GM18520 (cell line): ENCODE data around the gene EIF4E1B.

Experiments used
- ATAC-seq: cut with Tn5 transposase; IDR thresholded peaks from one replicate; pipeline ENCODE4 v1.9.1; 2021; ENCODE audit not compliant: unreplicated experiment

EIF4E1B gene

DNA sequence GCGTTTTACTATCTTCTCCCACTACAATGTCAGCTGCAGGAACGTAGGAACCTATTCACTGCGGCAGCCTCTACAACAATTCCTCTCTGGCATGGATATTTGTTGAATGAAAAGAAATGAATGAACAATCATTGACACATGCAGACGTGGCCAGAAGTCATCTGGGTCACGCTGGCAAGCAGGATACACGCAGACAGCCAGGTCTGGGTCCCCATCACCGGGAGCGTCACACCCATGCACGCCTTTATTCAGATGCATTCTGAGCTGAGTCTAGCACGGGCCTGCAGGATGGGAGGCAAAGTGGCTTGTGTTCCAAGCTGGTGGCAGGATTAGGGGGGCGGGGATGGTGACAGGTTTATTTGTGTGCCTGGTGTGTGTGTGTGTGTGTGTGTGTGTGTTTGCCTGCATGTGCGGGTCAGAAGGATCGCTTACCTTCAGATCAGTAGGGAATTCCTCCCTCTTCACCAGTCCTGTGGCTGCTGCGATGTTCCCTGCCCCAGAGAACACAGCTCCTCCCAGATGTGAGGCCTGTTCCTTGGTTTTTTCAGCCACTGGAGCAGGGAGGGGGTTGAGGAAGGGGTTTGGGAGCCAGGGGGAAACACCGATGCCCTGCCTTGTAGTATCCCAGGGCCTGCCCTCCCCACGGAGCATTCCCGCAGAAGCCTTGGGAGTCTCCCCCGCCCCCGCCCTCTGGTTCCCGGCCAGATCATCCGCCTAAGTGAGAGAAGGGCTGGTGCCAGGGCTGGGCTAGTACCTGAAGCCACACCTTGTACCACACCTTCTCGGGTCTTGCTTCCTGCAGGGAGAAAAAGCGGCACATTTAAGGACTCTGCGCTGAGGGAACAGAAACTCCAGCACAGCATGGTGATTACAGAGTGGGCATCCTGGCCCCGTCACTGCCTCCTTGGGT is 4.3 kb upstream of the EIF4E1B start:
- ATAC-seq = no peak

DNA sequence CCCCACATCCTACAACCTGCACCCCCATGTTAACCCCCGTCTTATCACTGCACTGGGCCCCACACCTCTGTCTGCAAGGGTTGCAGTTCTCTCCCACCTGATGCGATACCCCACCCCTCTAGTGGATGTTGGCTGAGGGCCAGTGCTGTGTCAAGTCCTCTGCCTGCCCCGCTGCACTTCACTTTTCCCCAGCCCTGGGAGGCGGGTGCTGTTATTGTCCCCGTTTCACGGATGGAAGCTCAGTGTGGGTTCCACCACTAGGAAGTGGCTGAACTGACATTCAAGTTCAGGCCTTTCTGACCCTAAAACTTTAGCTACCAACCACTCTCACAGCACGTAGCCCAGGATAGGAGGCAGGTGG is 3.6 kb upstream of the EIF4E1B start:
- ATAC-seq = no peak

DNA sequence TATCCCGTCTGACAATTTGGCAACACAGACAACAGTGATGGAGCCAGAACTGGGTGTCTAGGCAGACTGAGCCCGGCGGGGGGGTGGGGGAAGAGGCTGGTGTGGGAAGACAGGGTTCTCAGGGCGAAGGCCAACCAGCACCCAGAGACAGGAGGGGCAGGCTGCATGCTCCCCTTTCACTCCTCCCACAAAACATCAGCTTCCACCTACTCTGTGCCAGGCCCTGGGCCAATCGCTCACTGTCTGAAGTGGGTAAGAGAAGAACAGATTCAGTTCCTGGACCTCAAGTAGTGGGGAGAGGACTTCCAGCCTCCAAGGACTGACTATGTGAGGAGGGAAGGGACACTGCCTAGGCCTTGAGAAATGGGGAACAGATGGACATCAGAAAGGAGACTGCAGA is 2.9 kb upstream of the EIF4E1B start:
- no peak for ATAC-seq

DNA sequence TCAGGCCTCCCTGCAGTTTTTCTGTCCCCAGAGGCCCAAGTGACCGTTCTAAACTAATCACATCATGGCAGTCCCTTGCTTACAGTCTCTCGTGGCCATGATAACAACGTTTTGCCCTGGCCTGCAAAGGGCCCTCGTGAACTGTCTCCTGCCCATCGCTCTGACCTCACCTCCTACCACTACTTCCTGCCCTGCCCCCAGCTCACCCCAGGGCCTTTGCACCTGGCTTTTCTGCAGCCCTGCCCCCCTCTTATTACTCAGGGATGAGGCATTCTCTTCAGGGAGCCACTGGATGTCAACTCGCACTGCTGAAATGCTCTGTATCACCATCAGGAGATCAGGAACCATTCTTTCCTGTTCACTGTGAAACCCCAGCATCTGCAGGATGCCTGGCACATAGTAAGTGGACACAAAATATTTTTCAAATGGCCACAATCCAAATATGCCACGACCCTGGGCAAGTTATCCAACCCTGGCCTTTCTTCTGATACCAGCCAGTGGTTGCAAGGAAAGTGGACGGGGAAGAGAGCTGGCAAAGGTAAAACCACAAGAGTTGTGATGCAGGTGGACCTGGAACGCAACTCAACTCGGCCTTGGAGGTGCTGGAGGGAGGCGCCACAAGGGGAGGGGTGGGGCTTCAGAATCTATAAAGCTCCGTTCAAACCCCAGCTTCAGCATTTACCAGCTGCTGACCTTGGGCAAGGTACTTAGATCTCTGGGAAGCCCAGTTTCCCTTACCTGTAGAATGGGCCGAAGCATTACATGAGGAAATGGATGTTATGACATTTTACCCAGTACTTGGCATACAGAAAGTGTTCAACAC is 1.9 kb upstream of the EIF4E1B start:
- no peak for ATAC-seq

DNA sequence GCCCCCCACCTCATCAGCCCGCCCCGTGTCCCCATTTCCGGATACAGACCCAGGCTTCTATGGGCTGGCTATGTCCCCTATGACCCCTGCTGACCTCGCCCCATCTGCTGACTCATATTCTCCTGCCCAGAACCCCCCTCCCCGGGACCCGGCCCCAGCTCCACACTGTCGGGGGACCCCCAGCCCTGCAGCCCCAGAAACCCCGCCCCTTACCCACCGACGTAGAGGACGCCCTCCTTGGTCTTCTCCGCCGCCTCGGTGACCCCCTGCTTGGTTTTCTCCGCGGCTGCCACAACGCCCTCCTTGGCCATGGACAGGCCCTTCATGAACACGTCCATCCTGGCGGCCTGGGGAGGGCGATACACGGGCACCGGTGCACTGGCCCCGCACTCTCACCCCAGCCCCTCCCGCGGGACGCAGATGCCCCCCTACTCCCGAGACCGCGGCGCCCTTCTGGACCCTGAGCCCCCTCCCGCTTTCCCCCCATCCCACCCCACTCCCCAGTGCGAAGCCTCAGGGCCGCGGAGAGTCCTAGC is 1.1 kb upstream of the EIF4E1B start:
- no peak for ATAC-seq

DNA sequence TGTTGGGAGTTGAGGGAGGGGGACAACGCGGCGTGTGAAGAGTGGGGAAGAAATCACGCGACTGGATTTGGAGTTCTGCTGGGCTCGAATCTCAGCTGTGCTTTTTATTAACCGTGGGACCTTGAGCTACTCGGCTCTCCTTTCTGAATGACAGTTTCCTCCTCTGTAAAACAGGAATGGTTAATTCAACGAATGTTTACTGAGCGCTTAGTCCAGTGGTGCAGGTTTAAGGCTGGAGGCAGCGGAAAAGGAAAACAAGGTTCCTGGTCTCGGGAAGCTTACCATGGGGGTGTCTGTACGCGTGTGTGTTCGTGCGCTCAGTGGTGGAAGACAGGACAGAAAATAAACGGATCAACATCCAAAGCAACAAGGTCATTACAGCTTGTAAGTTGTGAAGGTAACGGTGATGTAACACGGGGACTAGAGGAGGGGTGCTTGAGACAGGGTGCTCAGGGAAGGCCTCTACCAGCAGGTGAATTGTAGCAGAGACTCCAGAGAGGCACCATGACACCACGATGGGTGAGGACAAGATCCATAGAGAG is 277 bp downstream of the EIF4E1B start:
- ATAC-seq = no peak

DNA sequence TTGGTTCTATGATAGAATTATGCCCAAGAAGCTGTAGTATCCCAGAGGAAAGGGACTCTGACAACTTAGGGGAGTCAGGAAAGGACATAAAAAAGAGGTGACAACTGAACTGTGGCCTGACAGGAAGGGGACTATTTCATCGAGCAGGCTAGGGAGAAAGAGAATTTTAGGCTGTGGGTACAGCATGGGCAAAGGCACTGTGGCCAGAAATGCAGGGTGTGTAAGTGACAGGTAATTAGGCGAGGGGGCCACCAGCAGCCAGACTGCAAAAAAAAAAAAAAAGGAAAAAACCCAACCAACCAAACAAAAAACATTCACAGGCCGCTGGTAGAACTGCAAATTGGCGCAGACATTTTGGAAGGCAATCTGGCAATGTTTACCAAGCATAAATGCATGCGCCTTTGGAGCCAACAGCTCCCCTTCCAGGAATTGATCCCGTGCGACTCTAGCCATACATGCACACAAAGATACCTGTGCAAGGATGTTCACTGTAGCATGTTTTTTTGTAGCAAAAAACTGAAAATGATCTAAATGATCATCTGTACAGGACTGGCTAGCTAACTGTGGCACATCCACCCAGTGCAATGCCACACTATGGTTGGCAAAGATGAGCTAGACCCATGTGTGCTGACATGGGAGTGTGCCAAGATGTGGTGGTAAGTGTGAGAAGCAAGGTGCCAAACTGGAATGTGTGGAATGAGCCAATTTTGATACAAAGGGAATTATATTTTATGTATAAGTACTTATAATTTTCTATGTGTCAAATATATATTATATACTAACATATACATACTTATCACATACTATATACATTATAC is 1.1 kb downstream of the EIF4E1B start:
- no peak for ATAC-seq

DNA sequence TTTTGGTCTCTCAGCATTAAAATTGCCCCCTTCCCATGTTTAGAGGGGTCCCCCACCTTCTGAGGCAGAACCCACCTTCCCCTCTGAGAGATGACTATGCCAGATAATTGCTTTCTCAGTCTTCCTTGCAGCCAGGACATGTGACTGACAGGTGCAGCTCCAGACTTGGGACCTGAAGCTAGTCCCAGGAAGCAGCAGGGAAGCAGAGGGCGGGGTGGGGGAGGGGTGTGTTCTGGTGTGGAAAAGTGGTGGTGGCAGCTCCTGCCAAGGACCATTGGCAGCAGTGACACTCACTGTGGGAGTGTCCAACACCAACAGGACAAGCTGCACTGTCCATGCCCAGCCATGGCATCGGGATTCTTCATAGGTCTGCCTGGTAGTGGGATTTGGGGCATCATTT is 2.3 kb downstream of the EIF4E1B start:
- ATAC-seq = no peak

DNA sequence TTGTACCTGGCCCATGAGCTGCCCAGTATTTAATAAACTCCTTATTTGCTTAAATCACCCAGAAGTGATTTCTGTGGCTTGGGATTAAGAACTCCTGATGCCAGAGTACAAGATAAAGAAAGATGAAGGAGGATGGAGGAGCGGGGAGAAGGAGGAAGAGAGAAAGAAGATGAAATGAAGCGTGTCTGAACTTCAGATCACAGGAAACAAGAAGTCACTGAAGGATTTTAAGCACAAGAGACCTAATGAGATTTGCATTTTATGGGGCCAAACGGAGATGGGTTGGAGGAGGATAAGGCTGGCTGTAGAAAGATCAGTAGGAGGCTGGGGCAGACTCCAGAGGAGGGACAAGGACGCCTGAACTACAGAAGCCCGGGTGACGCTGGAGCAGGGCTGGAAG is 3.1 kb downstream of the EIF4E1B start:
- ATAC-seq = no peak

DNA sequence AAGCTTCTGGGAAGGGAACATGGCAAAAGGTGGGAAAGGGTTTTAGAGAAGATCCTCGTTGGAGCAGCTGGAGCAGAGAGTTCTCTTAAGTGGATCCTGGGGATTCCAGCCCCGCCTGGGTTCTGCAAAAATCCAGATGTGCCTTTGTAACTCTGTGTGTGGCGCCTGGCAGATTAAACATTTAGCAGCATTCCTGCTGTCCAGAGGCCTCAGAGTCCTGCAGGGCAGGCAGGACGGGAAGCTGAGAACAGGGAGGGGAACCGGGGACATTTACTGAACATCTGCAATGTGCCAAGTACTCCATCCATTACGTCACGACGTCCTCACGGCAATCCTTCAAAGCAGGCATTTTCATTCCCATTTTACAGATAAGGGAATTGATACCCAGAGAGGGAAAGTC is 6.0 kb downstream of the EIF4E1B start:
- no peak for ATAC-seq

DNA sequence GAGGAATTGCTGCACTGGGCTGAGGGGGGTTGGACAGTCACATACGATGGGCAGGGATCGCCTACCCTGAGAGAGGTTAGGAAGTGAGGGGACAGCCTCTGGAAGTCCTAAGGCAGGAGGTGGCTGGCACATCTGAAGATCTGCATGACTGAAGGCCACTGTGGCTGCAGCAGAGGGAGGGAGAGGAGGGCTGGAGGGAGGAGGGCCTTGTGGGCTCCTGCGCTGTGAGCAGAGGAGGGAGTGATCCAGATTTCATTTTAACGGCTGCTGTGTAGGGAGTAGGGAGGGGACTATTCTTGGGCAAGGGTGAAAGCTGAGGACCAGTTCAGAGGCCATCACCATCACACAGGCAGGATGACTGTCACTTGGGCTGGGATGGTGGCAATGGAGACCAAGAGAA is 7.1 kb downstream of the EIF4E1B start:
- ATAC-seq = no peak

DNA sequence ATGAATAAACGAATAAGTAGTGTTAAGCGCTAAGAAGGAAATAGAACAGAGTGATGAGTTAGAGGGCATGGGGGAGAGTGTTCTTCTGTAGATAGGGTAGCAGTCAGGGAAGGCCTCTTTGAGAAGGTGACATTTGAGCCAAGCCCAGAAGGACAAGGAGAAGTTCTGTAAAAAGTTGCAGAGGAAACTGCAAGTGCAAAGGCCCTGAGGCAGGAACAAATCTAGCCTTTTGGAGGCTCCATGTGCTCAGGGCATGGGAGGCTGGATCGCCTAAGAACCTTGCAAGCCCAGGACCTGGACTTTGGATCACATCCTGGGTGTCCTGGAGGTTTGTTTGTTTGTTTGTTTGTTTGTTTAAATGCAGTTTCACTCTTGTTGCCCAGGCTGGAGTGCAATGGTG is 8.0 kb downstream of the EIF4E1B start:
- no peak for ATAC-seq

DNA sequence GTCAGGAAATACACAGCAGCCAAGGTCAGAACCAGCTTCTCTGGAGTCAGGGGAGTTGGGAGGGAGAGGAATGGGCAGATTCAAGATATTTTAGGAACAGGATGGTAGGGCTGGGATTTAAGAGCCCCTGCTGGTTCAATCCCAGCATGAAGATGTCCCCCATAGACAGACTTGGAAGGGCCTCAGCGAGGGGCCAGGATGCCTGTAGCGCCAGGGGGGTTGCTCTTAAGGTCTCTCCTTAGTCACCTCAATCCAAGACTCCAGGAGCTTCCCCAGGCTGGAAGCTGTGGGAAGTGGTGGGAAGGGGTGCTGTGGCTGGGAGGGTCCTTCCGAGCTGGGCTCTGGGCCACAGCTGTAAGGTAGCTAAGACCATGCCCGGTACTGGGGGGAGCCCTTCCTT is 8.7 kb downstream of the EIF4E1B start:
- no peak for ATAC-seq

DNA sequence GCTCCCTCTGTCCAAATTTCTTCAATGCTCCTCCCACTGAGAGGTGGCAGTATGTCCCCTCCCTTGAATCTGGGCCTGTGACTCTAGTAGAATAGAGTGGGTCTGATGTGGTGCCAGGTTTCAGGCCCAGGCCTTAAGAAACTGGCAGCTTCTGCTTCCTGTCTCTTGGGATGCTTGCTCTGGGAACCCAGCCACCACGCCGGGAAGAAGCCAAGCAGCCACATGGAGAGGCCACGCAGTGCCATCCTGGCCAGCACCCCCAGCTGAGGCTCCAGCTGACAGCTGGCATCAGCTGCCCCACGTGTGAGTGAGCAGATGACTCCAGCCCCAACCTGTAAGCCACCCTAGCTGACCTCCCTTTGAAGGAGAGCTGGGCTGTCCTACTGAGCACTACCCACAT is 9.5 kb downstream of the EIF4E1B start:
- no peak for ATAC-seq

DNA sequence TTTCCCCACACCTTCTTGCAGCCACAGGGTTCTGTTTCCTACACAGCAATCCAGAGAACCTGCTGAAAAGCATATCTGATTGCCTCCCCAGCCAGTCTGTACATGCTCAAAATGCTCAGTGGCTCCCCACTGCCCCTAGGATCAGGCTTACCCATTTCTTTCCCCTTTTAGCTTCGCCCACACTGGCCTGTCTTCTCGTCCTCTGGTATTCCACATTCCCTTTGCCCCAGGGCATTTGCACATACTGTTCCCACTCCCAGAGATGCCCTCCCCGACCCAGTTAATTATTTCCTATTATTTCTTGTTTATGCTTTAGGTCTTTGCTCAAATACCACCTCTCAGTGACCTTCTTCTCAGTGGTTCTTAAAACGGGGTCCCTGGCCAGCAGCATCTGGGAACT is 10.1 kb downstream of the EIF4E1B start:
- ATAC-seq = no peak

DNA sequence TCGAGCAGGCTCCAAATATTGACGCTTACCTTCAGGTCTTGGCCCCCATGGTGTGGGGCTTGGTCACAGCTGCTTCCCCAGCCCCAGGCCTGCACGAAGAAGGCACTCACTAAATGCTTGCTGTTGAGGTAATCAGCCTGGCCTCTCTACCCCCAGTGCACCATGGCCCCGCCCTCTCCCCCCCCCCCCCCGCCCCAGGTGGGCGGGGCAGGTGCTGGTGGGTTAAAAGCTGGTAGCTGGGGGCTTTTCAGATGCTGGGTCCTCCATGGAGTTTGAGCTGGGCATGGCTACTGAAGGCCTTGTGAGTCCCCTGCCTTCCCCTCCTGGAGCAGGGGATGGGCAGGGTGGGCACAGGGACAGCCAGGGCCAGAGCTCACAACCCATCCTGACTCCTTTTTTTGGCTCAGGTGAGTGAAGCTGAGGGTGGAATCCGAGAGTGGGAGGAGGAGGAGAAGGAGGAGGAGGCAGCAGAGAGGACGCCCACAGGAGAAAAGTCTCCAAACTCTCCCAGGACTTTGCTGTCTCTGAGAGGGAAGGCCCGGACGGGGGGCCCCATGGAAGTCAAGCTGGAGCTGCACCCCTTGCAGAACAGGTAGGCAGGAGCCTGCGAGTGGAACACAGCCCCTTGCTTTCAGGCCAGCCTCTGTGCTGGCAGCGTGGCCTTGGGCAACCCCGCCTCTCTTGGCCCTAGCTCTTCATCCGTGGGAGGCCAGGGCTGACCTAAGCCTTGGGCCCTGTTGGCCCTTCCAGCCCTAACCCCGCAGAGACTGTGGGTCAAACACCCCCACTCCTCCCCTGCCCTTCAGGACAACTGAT is 12.4 kb downstream of the EIF4E1B start:
- ATAC-seq = no peak

DNA sequence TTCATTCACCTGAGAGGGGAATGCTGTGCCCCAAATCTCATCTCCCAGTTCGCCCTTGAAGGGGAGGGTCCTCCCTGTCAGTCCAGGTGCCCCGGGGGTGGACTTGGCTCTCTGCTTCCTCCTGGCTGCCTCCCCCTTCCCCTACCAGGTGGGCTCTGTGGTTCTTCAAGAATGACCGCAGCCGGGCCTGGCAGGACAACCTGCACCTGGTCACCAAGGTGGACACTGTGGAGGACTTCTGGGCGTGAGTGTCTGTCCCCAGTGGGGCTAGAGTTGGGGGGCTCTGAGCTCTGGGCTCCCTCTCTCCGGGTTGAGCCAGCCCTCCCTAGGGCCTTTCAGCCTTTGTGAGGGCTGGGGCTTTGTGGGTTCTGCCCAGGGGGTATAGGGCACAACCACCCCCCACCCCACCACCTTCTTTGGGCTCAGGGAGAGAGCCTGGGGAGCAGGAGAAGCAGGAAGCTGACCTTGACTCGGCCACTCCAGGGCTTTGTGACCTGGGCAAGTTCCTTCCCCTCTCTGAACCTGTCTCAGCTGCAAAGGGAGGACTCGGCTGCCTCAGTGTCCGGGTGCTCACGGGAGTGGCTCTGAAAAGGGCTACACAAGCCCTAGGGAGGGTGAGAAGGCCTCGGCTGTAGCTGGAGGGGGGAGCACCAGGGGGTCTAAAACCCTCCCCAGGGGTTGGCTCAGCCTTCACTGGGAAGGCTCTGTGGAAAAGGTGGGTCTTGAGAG is 13.2 kb downstream of the EIF4E1B start:
- no peak for ATAC-seq

DNA sequence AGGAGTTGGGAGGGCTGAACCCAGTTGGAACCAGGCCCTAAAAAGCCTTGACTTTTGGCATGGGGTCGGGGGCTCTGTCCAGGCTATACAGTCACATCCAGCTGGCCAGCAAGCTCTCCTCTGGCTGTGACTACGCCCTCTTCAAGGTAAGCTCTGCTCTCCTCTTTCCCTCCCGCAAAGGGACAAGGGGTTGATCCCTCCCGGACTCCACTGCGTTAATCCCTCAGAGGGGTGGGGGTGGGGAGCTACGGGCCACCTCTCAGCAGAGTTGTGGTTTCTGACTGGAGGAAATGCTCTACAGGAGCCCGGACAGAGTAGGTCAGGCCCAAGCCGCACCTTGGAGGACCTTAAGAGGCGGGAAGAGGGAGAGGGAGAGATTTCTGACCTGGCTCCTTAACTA is 13.8 kb downstream of the EIF4E1B start:
- ATAC-seq = no peak

DNA sequence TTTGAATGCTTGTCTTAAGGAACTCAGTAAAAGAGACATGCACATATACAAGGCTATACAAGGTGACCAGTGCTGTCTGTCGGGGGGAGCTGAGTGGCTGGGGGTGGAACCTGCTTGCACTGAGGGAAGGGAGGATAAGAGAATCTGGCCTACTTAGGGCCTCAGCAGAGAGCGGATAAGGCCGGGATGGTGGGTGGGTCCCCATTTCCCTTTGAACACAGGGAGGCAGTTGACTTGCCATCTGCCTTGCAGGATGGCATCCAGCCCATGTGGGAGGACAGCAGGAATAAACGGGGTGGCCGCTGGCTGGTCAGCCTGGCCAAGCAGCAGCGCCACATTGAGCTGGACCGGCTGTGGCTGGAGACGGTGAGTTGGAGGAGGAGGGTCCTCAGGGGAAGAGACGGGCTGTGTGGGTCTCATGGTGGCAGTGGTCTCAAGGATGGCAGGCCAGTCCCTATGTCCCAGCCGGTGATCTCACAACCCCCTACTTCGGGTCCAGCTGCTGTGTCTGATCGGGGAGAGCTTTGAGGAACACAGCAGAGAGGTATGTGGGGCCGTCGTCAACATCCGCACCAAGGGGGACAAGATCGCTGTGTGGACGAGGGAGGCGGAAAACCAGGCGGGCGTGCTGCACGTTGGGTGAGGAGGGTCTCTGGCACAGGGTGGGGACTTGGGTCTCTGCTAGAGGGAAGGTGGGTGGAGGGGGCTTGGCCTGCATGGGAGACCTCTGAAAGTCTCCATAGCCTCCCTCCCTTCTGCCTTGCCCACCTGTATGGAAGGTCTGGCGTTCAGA is 14.6 kb downstream of the EIF4E1B start:
- ATAC-seq = no peak
